GM21515 (cell line): ENCODE measurements around the gene CCDC27.

Experiments used
- ATAC-seq: cut with Tn5 transposase; IDR thresholded peaks from one replicate; pipeline ENCODE4 v1.9.1; 2021; ENCODE audit not compliant: unreplicated experiment

CCDC27 gene

DNA sequence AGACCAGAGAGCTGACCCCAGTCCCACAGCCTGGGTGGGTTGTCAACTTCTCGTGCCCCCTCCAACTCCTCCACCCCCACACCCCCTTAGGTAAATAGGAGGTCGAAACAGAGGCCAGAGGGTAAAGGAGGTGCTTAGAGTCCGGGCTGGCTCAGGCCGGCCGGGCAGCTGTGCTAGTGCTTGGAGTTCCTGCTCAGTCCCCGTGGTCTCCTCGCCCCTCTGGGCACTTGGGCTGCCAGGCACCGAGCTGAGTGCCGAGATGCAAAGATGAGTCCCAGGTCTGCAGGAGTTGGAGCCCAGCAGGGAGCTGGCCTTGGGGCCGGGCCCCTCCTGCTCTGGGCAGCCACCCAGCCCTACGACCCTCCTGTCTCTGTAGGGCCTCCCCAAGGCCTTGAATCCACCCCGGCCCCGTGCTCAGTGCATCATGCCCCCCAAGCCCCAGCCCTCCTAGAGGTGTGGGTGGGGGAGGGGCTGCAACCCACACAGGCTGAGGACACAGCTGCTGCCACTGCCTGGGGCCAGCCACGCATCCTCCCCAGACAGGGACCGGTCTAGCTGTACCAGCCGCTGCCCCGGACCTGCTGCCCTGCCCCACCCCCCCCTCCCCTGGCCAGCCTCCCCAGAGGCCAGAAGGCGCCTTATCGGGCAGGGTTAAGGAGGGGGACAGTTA lies 22.2 kb downstream of the CCDC27 start:
- ATAC-seq = no peak

DNA sequence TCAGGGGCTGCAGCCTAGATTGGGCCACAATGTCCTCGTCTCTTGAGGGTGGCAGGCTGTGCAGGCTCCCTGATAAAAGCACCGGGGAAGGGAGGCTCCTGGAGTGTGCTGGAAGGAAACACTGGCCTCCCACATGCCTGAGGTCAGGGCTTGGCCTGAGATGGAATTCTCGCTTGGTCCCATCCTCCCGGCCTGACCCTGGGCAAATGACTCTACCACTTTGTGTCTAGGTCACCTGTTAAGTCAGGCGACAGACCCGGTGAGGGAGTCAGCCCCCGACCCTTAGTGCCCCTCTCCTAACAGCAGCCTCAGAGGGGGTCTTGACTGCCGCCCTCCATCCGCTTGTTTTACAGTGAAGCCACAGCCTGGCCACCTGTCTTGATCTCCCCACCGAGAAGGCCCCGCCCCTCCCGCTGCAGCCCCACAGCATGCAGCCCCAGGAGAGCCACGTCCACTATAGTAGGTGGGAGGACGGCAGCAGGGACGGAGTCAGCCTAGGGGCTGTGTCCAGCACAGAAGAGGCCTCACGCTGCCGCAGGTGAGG lies 22.8 kb downstream of the CCDC27 start:
- ATAC-seq = no peak

GRCh38 chr1:3775490-3776230 lies 23.4 kb downstream of the CCDC27 start:
- ATAC-seq = no peak

DNA sequence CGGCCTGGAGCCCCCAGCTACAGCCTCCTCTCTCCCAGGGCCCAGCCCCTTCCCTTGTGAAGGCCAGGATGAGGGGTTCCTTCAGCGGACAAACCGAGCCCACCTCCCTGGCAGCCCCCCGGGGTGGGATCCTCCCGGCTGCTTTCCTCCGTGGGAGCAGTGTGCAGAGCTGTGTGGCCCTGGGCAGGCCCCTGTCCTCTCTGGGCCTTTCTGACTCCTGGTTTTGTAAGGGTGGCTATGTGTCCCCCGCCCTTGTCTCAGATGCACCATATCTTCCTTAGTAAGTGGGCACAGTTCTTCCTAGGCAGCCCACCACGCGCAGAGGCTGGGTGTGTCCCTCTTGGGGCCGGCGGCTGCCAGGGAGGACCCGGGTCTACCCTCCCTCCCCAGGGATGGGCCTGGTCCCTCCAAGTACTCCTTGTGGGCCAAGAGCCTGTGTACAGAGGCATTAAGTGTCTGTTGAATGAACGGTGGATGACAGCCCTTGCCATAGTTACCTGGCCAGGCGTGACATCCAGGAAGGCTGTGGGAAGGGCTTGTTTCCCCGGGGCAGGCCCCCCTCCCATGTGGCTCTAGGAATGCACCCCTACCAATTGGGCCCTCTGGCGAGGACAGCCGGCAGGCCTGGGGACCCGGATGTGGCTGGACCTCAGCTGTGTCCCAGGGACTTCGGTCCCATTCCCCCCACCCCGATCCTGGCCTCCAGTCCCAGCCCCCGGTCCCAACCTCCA lies 24.1 kb downstream of the CCDC27 start:
- ATAC-seq = no peak

GRCh38 chr1:3777078-3777547 lies 24.9 kb downstream of the CCDC27 start:
- ATAC-seq = no peak

- no peak for ATAC-seq
Measured at GRCh38 chr1:3777647-3778589, 25.7 kb downstream of the CCDC27 start.

- no peak for ATAC-seq
Measured at GRCh38 chr1:3778590-3779264, 26.5 kb downstream of the CCDC27 start.

DNA sequence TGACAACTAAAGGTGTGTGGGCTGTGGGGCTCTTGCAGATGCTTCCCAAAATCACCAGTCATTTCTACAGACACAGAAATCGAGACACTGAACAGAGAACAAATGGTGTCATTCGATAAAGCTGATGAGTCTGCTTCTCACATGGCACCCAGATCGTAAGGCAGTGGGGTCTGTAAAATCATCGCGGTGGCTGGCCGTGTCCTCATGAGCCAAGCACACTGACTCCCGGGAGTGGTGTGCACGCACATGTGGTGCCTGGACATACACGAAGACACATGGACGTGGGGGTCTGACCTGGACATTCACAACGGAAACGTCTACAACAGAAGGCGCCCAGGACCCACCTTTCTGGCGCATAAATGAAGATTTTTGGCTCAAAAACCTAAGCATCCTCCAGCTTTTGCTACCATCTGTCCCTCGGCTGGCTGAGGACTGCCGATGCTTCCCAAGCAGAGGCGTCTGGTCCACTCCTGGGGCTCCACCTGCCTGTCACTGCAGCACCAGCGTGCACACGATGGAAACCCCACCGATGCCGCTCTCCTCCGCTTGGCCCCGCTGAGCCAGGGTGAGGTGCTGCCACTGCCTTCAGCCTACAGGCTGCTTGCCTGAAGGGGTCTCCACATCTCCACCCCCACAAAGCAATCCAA lies 27.1 kb downstream of the CCDC27 start:
- ATAC-seq = no peak

GRCh38 chr1:3779912-3780416 lies 27.7 kb downstream of the CCDC27 start:
- ATAC-seq = no peak

GRCh38 chr1:3780901-3781300 lies 28.7 kb downstream of the CCDC27 start:
- ATAC-seq = no peak

GRCh38 chr1:3783651-3784474 lies 31.6 kb downstream of the CCDC27 start:
- no peak for ATAC-seq

GRCh38 chr1:3785045-3785444 lies 32.8 kb downstream of the CCDC27 start:
- no peak for ATAC-seq

GRCh38 chr1:3785456-3786157 lies 33.4 kb downstream of the CCDC27 start:
- no peak for ATAC-seq

DNA sequence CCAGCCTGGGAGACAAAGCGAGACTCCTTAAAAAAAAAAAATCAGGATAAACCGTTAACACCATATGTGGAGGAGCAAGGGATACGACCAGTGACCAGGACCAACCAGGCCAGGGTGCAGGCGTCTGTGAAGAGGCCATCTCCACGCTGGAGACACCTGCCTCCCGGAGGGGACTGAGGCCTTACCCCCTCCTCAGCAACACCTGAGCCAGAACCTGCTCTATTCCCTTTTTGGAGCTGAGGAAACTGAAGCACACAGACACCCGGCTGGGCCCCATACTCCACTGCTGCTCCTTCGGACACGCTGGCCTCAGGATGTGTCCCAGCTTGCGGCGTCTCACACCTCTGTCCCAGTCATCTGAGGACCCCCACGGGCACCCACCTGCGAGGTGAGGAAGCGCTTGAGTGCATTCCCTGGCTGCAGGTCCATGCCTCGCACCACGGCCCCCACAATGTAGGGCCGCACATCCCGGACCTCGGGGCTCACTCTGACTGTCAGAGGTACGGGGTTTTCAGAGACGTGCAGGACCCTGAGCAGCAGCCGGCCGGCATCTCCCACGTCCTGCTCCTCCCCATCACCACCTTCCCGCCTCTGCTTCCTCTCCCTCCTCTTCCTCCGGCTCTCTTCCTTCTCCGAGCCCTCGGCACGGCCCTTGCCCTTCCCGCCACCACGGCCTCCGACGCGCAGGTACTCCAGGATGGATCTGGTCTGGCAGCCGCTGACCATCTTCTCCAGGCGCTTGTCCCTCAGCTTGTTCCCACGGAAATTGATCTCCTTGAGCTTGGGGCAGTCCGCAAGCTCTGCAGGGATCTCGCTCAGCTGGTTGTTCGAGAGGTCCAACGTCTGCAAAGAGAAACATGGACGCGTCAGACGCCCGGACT lies 34.5 kb downstream of the CCDC27 start:
- no peak for ATAC-seq

GRCh38 chr1:3787349-3787715 lies 35.1 kb downstream of the CCDC27 start:
- ATAC-seq = no peak

DNA sequence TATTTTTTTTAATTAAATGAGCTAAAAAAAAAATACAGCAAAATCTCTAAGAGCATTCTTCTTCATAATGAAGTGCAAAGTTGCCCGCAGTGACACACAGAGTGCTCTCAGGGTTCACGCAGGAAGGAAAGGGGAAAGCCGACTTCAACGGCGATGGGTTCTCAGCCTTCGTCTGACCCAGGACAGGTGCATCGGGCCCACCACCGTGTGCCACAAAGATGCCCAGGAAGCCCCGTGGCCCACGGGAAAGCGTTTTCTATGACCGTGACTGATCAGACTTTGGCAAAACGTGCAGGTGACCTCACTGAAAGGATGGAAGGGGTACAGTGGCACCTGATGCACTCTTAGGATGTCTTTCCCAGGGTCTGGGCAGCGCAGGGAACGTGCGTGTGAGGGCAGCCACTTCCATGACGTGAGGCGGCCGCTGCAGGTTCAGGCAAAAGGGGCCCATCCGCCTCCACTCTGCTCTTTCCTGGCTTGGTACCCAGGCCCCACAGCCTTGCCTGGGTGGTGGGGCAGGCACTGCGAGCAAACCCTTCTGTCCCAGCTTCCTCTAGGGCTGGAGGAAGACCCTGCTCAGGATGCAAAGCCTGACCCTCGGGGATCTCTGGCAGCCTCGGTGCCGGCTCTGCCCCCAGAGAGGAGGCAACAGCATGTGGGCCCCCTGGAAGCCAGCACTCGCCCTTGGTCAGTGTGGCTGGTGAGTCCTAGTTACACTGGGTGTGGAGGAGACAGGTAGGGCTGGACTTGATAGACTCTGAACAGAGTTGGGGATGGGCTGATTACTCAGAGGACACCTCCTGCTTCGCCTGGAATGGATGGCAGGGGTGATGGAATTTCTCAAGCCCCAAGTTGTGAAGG lies 35.7 kb downstream of the CCDC27 start:
- no peak for ATAC-seq
